ENCODE results near the gene CHST3.
A peak's percentile ranks its signal among the peaks of the same experiment; 100 is the strongest.

The CHST3 gene

GRCh38 chr10:71990706-71991269, 26.6 kb downstream of the CHST3 start:
- DNase-seq (ENCODE audit: low read depth): no peak

- no peak for DNase-seq (ENCODE audit: low read depth)
These were observed 31.3 kb downstream of the CHST3 start for GRCh38 chr10:71995449-71995848.

- DNase-seq (ENCODE audit: low read depth): no peak
These were observed 31.8 kb downstream of the CHST3 start for GRCh38 chr10:71995887-71996575.

- DNase-seq (ENCODE audit: low read depth): no peak
These were observed 32.6 kb downstream of the CHST3 start for GRCh38 chr10:71996592-71997371.

GRCh38 chr10:71998119-71998839, 34.1 kb downstream of the CHST3 start:
- no peak for DNase-seq (ENCODE audit: low read depth)

GRCh38 chr10:71998840-71999194, 34.6 kb downstream of the CHST3 start:
- DNase-seq (ENCODE audit: low read depth): no peak

GRCh38 chr10:71999360-72000072, 35.3 kb downstream of the CHST3 start:
- no peak for DNase-seq (ENCODE audit: low read depth)

- DNase-seq (ENCODE audit: low read depth): no peak
These were observed 36.2 kb downstream of the CHST3 start for GRCh38 chr10:72000073-72001032.

GRCh38 chr10:72001033-72001395, 36.8 kb downstream of the CHST3 start:
- no peak for DNase-seq (ENCODE audit: low read depth)

GRCh38 chr10:72002354-72003295, 38.4 kb downstream of the CHST3 start:
- DNase-seq (ENCODE audit: low read depth): no peak

- DNase-seq (ENCODE audit: low read depth): no peak
These were observed 41.8 kb downstream of the CHST3 start for GRCh38 chr10:72006026-72006425.

GRCh38 chr10:72007246-72007892, 43.2 kb downstream of the CHST3 start:
- no peak for DNase-seq (ENCODE audit: low read depth)

GRCh38 chr10:72008096-72008981, 44.1 kb downstream of the CHST3 start:
- no peak for DNase-seq (ENCODE audit: low read depth)

- no peak for DNase-seq (ENCODE audit: low read depth)
These were observed 44.8 kb downstream of the CHST3 start for GRCh38 chr10:72009051-72009424.

- peak; percentile 60 for DNase-seq (ENCODE audit: low read depth)
These were observed 45.4 kb downstream of the CHST3 start for GRCh38 chr10:72009425-72010081.

GRCh38 chr10:72010234-72010973, 46.2 kb downstream of the CHST3 start:
- no peak for DNase-seq (ENCODE audit: low read depth)

GRCh38 chr10:72011016-72011415, 46.8 kb downstream of the CHST3 start:
- no peak for DNase-seq (ENCODE audit: low read depth)

Measured in non-pigmented ciliary epithelial cell (primary cell).